Transverse colon (tissue), 4 donors: ENCODE results near the gene PRKCB. TPM values are rescaled to one million over a fixed set of nuclear protein-coding genes. Genes with fewer than 3 reads are reported as not detected.

ENCODE experiments used
- DNase-seq: peaks from one replicate; pipeline ENCODE4 v3.0.0-alpha.2; 2019
- H3K27ac ChIP-seq, 4 donors: fragments of 200-600 bp; sonication (generic); 2 replicates each; pipeline ENCODE4 v1.5.1; 2016 to 2018; ENCODE audit warnings: inconsistent platforms in 4 of 4
- H3K27me3 ChIP-seq: fragments of 200-600 bp; sonication (generic); 2 replicates; pipeline ENCODE4 v1.5.1; 2017; ENCODE audit warnings: inconsistent platforms
- H3K36me3 ChIP-seq, 4 donors: fragments of 200-600 bp; sonication (generic); 2 replicates each; pipeline ENCODE4 v1.5.1; 2017 to 2019; ENCODE audit warnings: inconsistent platforms in 4 of 4
- H3K4me1 ChIP-seq, 4 donors: fragments of 200-600 bp; sonication (generic); 2 replicates each; pipeline ENCODE4 v1.5.1; 2017 to 2020; ENCODE audit warnings: inconsistent platforms in 4 of 4
- H3K4me3 ChIP-seq, 4 donors: fragments of 200-600 bp; sonication (generic); 1 replicate in 1 of 4; 2 replicates in 3 of 4; pipeline versions ENCODE4 v1.5.1 to v1.6.1; 2017 to 2019; ENCODE audit warnings: inconsistent platforms in 4 of 4
- H3K9me3 ChIP-seq, 2 donors: fragments of 200-600 bp; sonication (generic); 2 replicates each; pipeline ENCODE4 v1.5.1; 2017 to 2019; ENCODE audit warnings: inconsistent platforms in 2 of 2
- CTCF ChIP-seq, 5 experiments: fragments of 200-600 bp in 3 of 5; fragments of 450-650 bp in 2 of 5; sonication (generic) in 3 of 5; IDR thresholded peaks; 1 replicate in 2 of 5; 2 replicates in 3 of 5; pipeline ENCODE4 v1.5.1; 2016 to 2017; ENCODE audit warnings: antibody characterized with exemption in 5 of 5, inconsistent platforms in 3 of 5, mild to moderate bottlenecking in 2 of 5, moderate library complexity in 1 of 5
- EP300 ChIP-seq: sonication (generic); formaldehyde crosslinking; IDR thresholded peaks from one replicate; pipeline ENCODE4 v1.6.1; 2017; ENCODE audit warnings: antibody characterized with exemption, low read depth
- POLR2A ChIP-seq: fragments of 450-650 bp; IDR thresholded peaks from one replicate; pipeline ENCODE4 v1.6.1; 2016; ENCODE audit warnings: antibody characterized with exemption, mild to moderate bottlenecking, moderate library complexity
- POLR2AphosphoS5 ChIP-seq, 3 donors: sonication (generic); formaldehyde crosslinking; IDR thresholded peaks; one replicate each; pipeline ENCODE4 v1.6.1; 2016; ENCODE audit warnings: antibody characterized with exemption in 3 of 3
- WGBS, 2 donors: methylation state at CpG; one replicate each; pipeline ENCODE4 v1.1.5; 2018; ENCODE audit warnings: low coverage in 1 of 2; 5-methylcytosine and 5-hydroxymethylcytosine counted together
- in situ Hi-C, 4 donors: fragments of 200-750 bp; cut with MboI; loops; one replicate each; pipeline versions ENCODE4 v1.15.0 to v1.15.1; 2017; ENCODE audit warnings: low sequenced_read_pairs in 3 of 4, low pct_ligation_motif_present in 1 of 4, low pct_unique_long_range_greater_than_20kb in 1 of 4
- intact Hi-C: fragments of 100-400 bp; cut with DNase I; formaldehyde crosslinking; loops from one replicate; pipeline ENCODE4 v1.15.1; 2023; ENCODE audit warnings: low total_unique reads
- total RNA-seq, 4 donors: library from RNA; depleted of rRNA; stranded (reverse); fragments of >200 nt; gene quantifications; one replicate each; pipeline ENCODE4 v1.1.0, GENCODE V29; 2016

The PRKCB gene
- total RNA-seq, 4 donors from 2014 or later = 9.0 to 28.3 (median 15.2) TPM

GRCh38 chr16:23899869-23900268 lies 64.1 kb downstream of the PRKCB start:
- no peak for DNase-seq
- Histone ChIP-seq H3K36me3 (no peaks in the 10 kb centered on the region), H3K27me3 (no peaks in the 10 kb centered on the region), H3K9me3 (no peaks in the 10 kb centered on the region), H3K4me1 (no peaks in the 10 kb centered on the region), H3K4me3 (no peak overlapping the region), H3K27ac (no peak overlapping the region)
- intact Hi-C loops (no loop called here), in situ Hi-C loops (no loop called here)
- TF ChIP-seq CTCF (IDR thresholded peaks at IDR 0.05) = no peak
- no peak for TF ChIP-seq POLR2A
- no peak for TF ChIP-seq EP300
- TF ChIP-seq POLR2AphosphoS5 (IDR thresholded peaks at IDR 0.05) = no peak
- WGBS, 2 donors = 80 to 89% methylated on average over 1 to 2 of the region's 2 CpGs

GRCh38 chr16:23900480-23901177 lies 64.8 kb downstream of the PRKCB start:
- 83 to 90% methylated on average over 4 to 7 of the region's 7 CpGs for WGBS, 2 donors
- in situ Hi-C loops (no loop called here), intact Hi-C loops (no loop called here)
- Histone ChIP-seq H3K4me1 (no peaks in the 10 kb centered on the region), H3K9me3 (no peaks in the 10 kb centered on the region), H3K36me3 (no peaks in the 10 kb centered on the region), H3K27ac (no peak overlapping the region), H3K27me3 (no peaks in the 10 kb centered on the region), H3K4me3 (no peak overlapping the region)
- no peak for TF ChIP-seq POLR2AphosphoS5 (IDR thresholded peaks at IDR 0.05)
- TF ChIP-seq POLR2A = no peak
- TF ChIP-seq CTCF (IDR thresholded peaks at IDR 0.05) = no peak
- no peak for TF ChIP-seq EP300
- no peak for DNase-seq

- TF ChIP-seq EP300 = no peak
- TF ChIP-seq CTCF (IDR thresholded peaks at IDR 0.05) = no peak
- TF ChIP-seq POLR2AphosphoS5 (IDR thresholded peaks at IDR 0.05) = no peak
- no peak for TF ChIP-seq POLR2A
- no peak for DNase-seq
- WGBS, 2 donors = 67 to 90% methylated on average over 4 to 13 of the region's 13 CpGs
- no peaks in the 10 kb centered on the region for H3K36me3 ChIP-seq
- H3K27me3 ChIP-seq = no peaks in the 10 kb centered on the region
- no peak overlapping the region for H3K27ac ChIP-seq
- no peaks in the 10 kb centered on the region for H3K4me1 ChIP-seq
- no peaks in the 10 kb centered on the region for H3K9me3 ChIP-seq
- in situ Hi-C loops = no loop called here
- intact Hi-C loops = no loop called here
- no peak overlapping the region for H3K4me3 ChIP-seq
These were observed 65.6 kb downstream of the PRKCB start for GRCh38 chr16:23901178-23902033.

GRCh38 chr16:23902034-23902747 lies 66.4 kb downstream of the PRKCB start:
- no peak overlapping the region for H3K27ac ChIP-seq
- intact Hi-C loops = no loop called here
- no peak for DNase-seq
- TF ChIP-seq EP300 = no peak
- H3K36me3 ChIP-seq = no peaks in the 10 kb centered on the region
- H3K9me3 ChIP-seq = no peaks in the 10 kb centered on the region
- WGBS, 2 donors = 74 to 87% methylated on average over 3 to 4 of the region's 4 CpGs
- no peaks in the 10 kb centered on the region for H3K4me1 ChIP-seq
- H3K4me3 ChIP-seq = no peak overlapping the region
- no peaks in the 10 kb centered on the region for H3K27me3 ChIP-seq
- in situ Hi-C loops = no loop called here
